Stimulated activated CD4-positive, alpha-beta T cell treated with anti-CD3 and anti-CD28 coated beads, Interleukin-1b, Interleukin-23, amount 100 ng/mL, for 48 hours (primary cell): ENCODE measurements around the gene ZNF541.
A peak's percentile ranks its signal among the peaks of the same experiment; 100 is the strongest.

Experiments
- DNase-seq: peaks from one replicate; pipeline ENCODE4 v3.0.0-alpha.2; 2020

ZNF541 gene, protein sequence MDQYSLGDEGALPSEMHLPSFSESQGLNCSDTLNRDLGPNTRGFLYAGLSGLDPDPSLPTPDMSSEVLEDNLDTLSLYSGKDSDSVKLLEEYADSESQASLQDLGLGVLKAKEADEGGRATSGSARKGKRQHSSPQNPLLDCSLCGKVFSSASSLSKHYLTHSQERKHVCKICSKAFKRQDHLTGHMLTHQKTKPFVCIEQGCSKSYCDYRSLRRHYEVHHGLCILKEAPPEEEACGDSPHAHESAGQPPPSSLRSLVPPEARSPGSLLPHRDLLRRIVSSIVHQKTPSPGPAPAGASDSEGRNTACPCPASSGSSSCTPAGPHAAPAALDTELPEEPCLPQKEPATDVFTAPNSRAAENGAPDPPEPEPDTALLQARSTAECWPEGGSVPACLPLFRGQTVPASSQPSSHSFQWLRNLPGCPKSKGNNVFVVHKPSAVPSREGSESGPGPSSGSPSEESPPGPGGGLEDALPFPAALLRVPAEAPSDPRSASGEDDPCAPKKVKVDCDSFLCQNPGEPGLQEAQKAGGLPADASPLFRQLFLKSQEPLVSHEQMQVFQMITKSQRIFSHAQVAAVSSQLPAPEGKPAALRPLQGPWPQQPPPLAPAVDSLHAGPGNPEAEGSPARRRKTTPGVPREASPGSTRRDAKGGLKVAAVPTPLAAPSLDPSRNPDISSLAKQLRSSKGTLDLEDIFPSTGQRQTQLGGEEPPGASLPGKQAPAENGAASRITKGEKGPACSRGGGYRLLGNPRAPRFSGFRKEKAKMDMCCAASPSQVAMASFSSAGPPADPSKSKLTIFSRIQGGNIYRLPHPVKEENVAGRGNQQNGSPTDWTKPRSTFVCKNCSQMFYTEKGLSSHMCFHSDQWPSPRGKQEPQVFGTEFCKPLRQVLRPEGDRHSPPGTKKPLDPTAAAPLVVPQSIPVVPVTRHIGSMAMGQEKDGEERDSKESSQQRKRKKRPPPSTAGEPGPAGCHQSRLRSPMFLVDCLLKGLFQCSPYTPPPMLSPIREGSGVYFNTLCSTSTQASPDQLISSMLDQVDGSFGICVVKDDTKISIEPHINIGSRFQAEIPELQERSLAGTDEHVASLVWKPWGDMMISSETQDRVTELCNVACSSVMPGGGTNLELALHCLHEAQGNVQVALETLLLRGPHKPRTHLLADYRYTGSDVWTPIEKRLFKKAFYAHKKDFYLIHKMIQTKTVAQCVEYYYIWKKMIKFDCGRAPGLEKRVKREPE (N-terminal part only)

DNA sequence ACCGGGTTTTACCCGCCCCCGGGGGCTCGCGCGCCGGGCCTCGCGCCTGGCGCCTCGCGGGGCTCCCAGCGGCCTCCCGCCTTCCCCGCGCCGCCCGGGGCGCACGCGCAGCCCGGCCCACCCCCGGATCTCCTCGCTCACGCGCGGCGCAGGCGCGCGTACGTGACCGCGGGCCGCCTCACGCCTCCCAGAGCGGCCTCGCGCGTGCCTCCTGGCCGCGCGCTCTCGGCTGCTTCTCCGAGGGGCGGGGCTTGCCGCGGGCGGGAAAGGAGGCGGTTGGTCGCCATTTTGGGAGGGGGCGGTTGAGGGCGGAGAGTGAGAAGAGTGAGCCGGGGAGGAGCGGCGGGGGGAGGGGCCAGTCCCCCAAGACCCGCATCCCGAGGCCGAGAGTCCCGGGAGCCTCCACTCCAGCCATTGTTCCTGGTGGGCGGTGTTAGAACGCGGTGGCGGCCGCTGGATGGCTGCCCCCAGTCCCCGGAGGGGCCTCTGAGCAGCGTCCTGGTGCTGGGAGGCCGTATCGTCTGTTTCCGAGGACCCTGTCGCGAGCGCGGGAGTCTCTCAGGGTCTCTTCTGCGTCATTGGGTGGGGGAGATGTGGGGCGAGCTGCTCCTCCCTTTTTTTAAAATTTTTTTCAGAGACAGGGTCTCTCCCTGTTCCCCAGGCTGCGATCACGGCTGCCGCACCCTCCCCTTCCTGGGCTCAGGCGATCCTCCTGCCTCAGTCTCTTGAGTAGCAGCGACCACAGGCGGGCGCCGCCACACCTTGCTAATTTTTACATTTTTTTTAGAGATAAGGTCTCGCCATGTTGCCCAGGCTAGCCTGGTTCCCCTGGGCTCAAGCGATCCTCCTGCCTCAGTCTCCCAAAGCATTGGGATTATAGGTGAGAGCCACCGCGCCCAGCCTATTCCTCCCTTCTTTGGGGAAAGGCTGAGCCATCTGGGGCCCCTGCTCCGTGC, at the start of gene ZNF541:
Gene ZNF541 (minus strand): TSS at position 78 of the 956 bp plus-strand sequence. CDS start 17,292 bp downstream, outside the sequence.
- DNase-seq = peak; percentile 78

GRCh38 chr19:47619763-47620162, 46.8 kb upstream of the ZNF541 start:
- no peak for DNase-seq

- no peak for DNase-seq
These were observed 45.8 kb upstream of the ZNF541 start for GRCh38 chr19:47618771-47619170.

DNA sequence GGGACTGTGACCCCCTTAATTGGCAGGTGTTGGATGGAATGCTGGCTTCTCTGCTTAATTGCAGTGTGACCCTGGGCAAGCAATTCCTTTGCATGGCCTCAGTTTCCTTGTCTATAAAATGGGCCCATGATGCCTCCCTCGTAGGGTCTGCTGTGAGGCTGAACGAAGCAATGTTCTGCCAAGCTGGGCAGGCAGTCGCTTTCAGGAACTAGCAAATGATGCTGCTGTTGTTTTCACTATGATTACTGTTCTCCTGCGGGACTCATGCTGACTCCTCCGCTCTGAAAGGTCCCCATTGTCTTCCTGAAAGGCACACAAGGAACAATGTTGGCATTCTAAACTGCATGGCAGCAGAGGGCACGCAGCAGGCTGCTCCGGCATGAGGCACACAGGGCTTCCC, 42.8 kb upstream of the ZNF541 start:
- DNase-seq = no peak

GRCh38 chr19:47615230-47615629, 42.3 kb upstream of the ZNF541 start:
- DNase-seq = no peak

- DNase-seq = no peak
These were observed 41.6 kb upstream of the ZNF541 start for GRCh38 chr19:47614559-47614958.

- DNase-seq = no peak
These were observed 41.0 kb upstream of the ZNF541 start for GRCh38 chr19:47614021-47614295.

GRCh38 chr19:47613165-47614020, 40.4 kb upstream of the ZNF541 start:
- DNase-seq = no peak

DNA sequence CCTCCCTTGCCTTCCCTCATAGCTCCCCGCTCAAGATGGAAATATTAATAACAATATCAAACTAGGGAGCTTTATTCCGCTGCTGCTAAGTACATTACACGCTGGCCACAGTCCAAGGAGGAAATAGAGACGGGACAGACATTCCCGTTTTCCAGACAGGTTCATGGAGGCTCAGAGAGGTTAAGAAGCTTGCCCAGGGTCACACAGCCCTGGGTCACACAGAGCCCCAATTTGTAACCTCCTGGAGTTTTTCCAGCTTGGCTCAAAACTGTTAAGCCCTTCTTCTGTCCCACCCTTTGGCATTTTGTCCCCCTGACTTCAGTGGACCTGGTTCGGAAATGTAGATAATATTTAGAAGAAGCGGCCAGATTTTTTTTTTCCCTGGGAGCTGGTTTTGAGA, 38.0 kb upstream of the ZNF541 start:
- DNase-seq = no peak

DNA sequence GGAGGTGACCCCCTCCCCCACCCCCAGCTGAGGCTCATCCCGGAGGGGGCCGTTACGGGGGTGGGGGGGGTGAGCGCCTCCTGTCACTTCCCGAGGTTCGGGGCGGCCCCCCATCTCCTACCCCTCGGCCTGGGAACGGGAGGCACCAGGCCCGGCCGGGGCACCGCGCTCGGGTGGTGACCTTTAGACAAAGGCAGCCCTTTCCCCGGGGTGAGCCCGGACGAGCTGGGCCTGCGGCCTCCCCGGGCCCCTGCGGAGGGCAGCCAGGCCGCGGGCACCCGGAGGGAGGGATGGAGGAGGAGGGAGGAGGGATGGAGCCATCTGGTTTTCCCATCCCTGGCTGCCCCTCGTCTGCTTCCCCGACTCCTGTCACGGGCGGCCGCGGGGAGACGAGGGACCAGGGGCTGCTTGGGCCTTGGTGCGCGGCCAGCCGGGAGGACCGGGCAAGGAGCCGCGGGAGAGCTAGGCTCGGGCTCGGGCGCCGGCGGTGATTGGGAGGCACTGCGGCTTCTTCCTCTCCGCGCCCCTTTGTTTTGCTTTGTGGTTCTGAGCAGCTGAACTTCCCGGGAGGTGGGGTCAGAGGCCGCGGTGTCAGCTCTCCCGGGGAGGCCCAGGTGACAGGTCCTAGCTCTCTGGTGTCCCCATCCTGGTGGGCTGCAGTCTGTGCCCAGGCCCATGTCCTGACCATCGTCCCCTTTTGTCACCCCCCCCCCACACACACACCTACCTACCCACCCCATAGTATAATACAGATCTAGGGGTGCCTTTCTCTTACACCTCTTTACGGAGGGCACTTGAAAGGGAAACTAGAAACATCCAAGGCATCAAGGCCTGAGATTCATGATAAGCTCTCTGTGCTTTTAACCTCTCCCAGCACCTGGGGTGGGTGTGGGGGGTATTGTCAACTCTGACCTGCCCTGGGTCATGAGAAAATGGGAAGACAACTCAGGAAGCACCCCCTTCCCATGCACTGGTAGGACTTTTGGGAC, 37.3 kb upstream of the ZNF541 start:
- peak; percentile 38 for DNase-seq

- peak; percentile 83 for DNase-seq
These were observed 36.3 kb upstream of the ZNF541 start, which contains the start of gene BICRA for GRCh38 chr19:47608969-47609905. TSS of gene BICRA (plus strand) at chr19:47609134. CDS start at chr19:47673575, 64,441 bp downstream.

DNA sequence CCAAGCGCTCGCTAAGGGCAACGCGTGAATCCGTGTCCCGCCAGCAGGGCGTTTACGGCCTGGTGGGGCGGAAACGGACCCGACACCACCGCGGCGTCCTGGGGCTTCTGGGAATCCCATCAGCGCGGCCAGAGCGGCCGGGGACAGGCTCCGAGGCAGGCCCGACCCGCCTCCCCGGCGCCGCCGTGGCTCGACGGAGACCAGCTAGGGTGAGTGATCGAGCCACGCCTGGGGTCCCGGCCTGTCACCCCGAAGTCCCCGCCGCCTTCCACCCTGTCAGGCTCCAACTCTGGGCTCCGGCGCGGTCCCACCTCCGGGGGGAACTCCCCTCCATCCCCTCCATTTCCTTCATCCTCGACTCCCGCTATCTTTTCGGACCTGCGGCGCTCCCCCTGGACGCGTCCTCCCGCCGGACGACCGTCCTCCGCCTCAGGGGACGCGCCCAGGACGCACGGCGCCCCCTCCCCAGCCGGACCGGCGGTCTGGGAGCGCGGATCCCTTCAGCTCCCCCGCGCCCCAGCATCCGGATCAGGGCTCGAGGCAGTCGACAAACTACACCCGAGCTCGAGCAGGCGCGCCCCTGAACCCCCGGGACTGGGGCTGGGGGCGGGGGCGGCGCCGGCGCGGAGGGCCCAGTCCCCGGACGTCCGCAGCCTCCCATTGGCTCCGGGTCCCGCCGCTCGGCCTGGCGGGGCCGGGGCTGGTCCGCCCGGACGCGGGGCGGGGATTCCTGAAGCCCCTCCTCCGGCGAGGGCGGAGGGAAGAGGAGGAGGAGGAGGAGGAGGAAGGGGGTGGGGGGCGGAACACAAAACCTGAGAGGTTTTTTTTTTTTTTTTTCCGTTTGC, 35.3 kb upstream of the ZNF541 start:
- DNase-seq = peak; percentile 95

- no peak for DNase-seq
These were observed 34.7 kb upstream of the ZNF541 start for GRCh38 chr19:47607564-47608073.

- DNase-seq = no peak
These were observed 31.0 kb upstream of the ZNF541 start for GRCh38 chr19:47603706-47604565.

- no peak for DNase-seq
These were observed 28.4 kb upstream of the ZNF541 start for GRCh38 chr19:47601180-47601904.
